Astrocyte (in vitro differentiated cells and primary cell): ENCODE data around the gene NCOA7. TPM values are rescaled to one million over a fixed set of nuclear protein-coding genes. Genes with fewer than 3 reads are reported as not detected.

ENCODE experiments used
- DNase-seq: peaks from one replicate; pipeline ENCODE4 v3.0.0-alpha.2; 2010; ENCODE audit warnings: low read depth
- FAIRE-seq: peaks from 2 replicates; lab custom pipeline; 2011; peaks lifted over from hg19 to GRCh38; lab: Jason Lieb, UNC
- H2AFZ ChIP-seq: 2 replicates; pipeline ENCODE4 v1.6.0; 2012; ENCODE audit warnings: low read depth, low read length, inconsistent platforms
- H3K27ac ChIP-seq: 2 replicates; pipeline ENCODE4 v1.5.1; 2011; ENCODE audit warnings: low read depth, low read length, inconsistent platforms
- H3K27me3 ChIP-seq: 2 replicates; pipeline ENCODE4 v1.6.0; 2011; ENCODE audit warnings: low read length, inconsistent platforms; ENCODE audit not compliant: insufficient read depth
- H3K36me3 ChIP-seq: 2 replicates; pipeline ENCODE4 v1.5.1; 2011; ENCODE audit warnings: low read length, inconsistent platforms; ENCODE audit not compliant: insufficient read depth
- H3K4me1 ChIP-seq: 2 replicates; pipeline ENCODE4 v1.5.1; 2011; ENCODE audit warnings: low read length, inconsistent platforms; ENCODE audit not compliant: insufficient read depth
- H3K4me2 ChIP-seq: 2 replicates; pipeline ENCODE4 v1.6.0; 2012; ENCODE audit warnings: low read length, inconsistent platforms
- H3K4me3 ChIP-seq: 2 replicates; pipeline ENCODE4 v1.5.1; 2011; ENCODE audit warnings: low read depth, mild to moderate bottlenecking, low read length, inconsistent platforms; ENCODE audit not compliant: insufficient read depth
- H3K79me2 ChIP-seq: 2 replicates; pipeline ENCODE4 v1.6.0; 2012; ENCODE audit warnings: mild to moderate bottlenecking, low read length, inconsistent platforms; ENCODE audit not compliant: insufficient read depth
- H3K9ac ChIP-seq: 2 replicates; pipeline ENCODE4 v1.6.0; 2012; ENCODE audit warnings: mild to moderate bottlenecking, low read length, inconsistent platforms
- H3K9me3 ChIP-seq: 2 replicates; pipeline ENCODE4 v1.5.1; 2012; ENCODE audit warnings: low read depth, mild to moderate bottlenecking, low read length, inconsistent platforms; ENCODE audit not compliant: insufficient read depth
- H4K20me1 ChIP-seq: 2 replicates; pipeline ENCODE4 v1.6.0; 2012; ENCODE audit warnings: low read length, inconsistent platforms; ENCODE audit not compliant: insufficient read depth
- H3K27ac Mint-ChIP-seq: one replicate; pipeline ENCODE4 v1.8.0; 2021; ENCODE audit warnings: mild to moderate bottlenecking, mixed read lengths; ENCODE audit not compliant: unreplicated experiment
- H3K27me3 Mint-ChIP-seq: one replicate; pipeline ENCODE4 v1.8.0; 2021; ENCODE audit warnings: low read depth, mixed read lengths; ENCODE audit not compliant: unreplicated experiment
- H3K36me3 Mint-ChIP-seq: one replicate; pipeline ENCODE4 v1.8.0; 2021; ENCODE audit warnings: low read depth, mixed read lengths; ENCODE audit not compliant: unreplicated experiment
- H3K4me1 Mint-ChIP-seq: one replicate; pipeline ENCODE4 v1.8.0; 2021; ENCODE audit warnings: low read depth, mixed read lengths; ENCODE audit not compliant: unreplicated experiment
- H3K4me3 Mint-ChIP-seq: one replicate; pipeline ENCODE4 v1.8.0; 2021; ENCODE audit warnings: mild to moderate bottlenecking, moderate library complexity, mixed read lengths; ENCODE audit not compliant: unreplicated experiment
- H3K9me3 Mint-ChIP-seq: one replicate; pipeline ENCODE4 v1.8.0; 2021; ENCODE audit warnings: mild to moderate bottlenecking, mixed read lengths; ENCODE audit not compliant: unreplicated experiment
- CTCF ChIP-seq: IDR thresholded peaks from 2 replicates; pipeline ENCODE4 v1.5.1; 2011; ENCODE audit warnings: low read depth, mild to moderate bottlenecking, inconsistent platforms, low read length, moderate library complexity; ENCODE audit not compliant: insufficient read depth
- EZH2 ChIP-seq: IDR thresholded peaks from 2 replicates; pipeline ENCODE4 v1.6.1; 2012; ENCODE audit warnings: mild to moderate bottlenecking, low read length, inconsistent platforms; ENCODE audit not compliant: insufficient read depth
- total RNA-seq: library from RNA; stranded (reverse); gene quantifications from 2 replicates; pipeline ENCODE4 v1.2.1, GENCODE V29; 2021

Gene NCOA7
- total RNA-seq, 1 donor from 2014 or later, result 26.0 TPM

- H3K36me3 ChIP-seq, result no peaks in the 10 kb centered on the region
- no peaks in the 10 kb centered on the region for H3K27me3 Mint-ChIP-seq
Measured at GRCh38 chr6:125857846-125858245, 67.1 kb downstream of the NCOA7 start.

GRCh38 chr6:125858427-125859320 is 67.9 kb downstream of the NCOA7 start:
- FAIRE-seq (peak; percentile 37), DNase-seq (peak; percentile 55)
- TF ChIP-seq EZH2 (no peak), CTCF (peak; percentile 80)
- Histone ChIP-seq H3K9ac (no peak overlapping the region), H3K27me3 (no peaks in the 10 kb centered on the region), H4K20me1 (peaks cover 3% of the 10 kb centered on the region), H3K4me1 (no peaks in the 10 kb centered on the region), H3K27ac (no peak overlapping the region), H3K9me3 (no peaks in the 10 kb centered on the region), H3K4me3 (no peak overlapping the region), H2AFZ (no peak overlapping the region), H3K4me2 (no peak overlapping the region), H3K79me2 (no peaks in the 10 kb centered on the region), H3K36me3 (no peaks in the 10 kb centered on the region)
- Mint-ChIP-seq H3K27me3 (no peaks in the 10 kb centered on the region), H3K4me3 (no peak overlapping the region), H3K27ac (no peak overlapping the region), H3K9me3 (no peaks in the 10 kb centered on the region), H3K36me3 (peaks cover 2% of the 10 kb centered on the region), H3K4me1 (no peaks in the 10 kb centered on the region)

More at GRCh38 chr6:125857846-125858245, 67.1 kb downstream of the NCOA7 start:
- no peak overlapping the region for H3K9ac ChIP-seq
- H4K20me1 ChIP-seq, result peaks cover 3% of the 10 kb centered on the region
- H3K27ac Mint-ChIP-seq, result no peak overlapping the region
- no peak for DNase-seq
- H3K9me3 Mint-ChIP-seq, result no peaks in the 10 kb centered on the region
- H3K36me3 Mint-ChIP-seq, result peaks cover 2% of the 10 kb centered on the region
- no peak overlapping the region for H2AFZ ChIP-seq
- H3K4me3 ChIP-seq, result no peak overlapping the region
- H3K27me3 ChIP-seq, result no peaks in the 10 kb centered on the region
- no peak for FAIRE-seq
- no peak overlapping the region for H3K27ac ChIP-seq
- no peak for TF ChIP-seq EZH2
- no peak for TF ChIP-seq CTCF
- H3K4me3 Mint-ChIP-seq, result no peak overlapping the region
- no peaks in the 10 kb centered on the region for H3K79me2 ChIP-seq
- H3K4me1 Mint-ChIP-seq, result no peaks in the 10 kb centered on the region
- H3K4me1 ChIP-seq, result no peaks in the 10 kb centered on the region
- no peak overlapping the region for H3K4me2 ChIP-seq
- no peaks in the 10 kb centered on the region for H3K9me3 ChIP-seq

GRCh38 chr6:125859727-125860126 is 69.0 kb downstream of the NCOA7 start:
- H3K27me3 ChIP-seq, result no peaks in the 10 kb centered on the region
- H3K4me3 Mint-ChIP-seq, result no peak overlapping the region
- FAIRE-seq, result no peak

More at GRCh38 chr6:125859727-125860126, 69.0 kb downstream of the NCOA7 start:
- H3K9ac ChIP-seq, result no peak overlapping the region
- no peaks in the 10 kb centered on the region for H3K4me1 ChIP-seq
- no peaks in the 10 kb centered on the region for H3K9me3 ChIP-seq
- no peak for DNase-seq
- peaks cover 3% of the 10 kb centered on the region for H4K20me1 ChIP-seq
- no peaks in the 10 kb centered on the region for H3K9me3 Mint-ChIP-seq
- H3K27ac Mint-ChIP-seq, result no peak overlapping the region
- no peak overlapping the region for H3K4me2 ChIP-seq
- no peaks in the 10 kb centered on the region for H3K4me1 Mint-ChIP-seq
- H3K27ac ChIP-seq, result no peak overlapping the region
- no peak overlapping the region for H2AFZ ChIP-seq
- no peaks in the 10 kb centered on the region for H3K79me2 ChIP-seq
- no peaks in the 10 kb centered on the region for H3K27me3 Mint-ChIP-seq
- no peaks in the 10 kb centered on the region for H3K36me3 ChIP-seq
- no peak overlapping the region for H3K4me3 ChIP-seq
- peaks cover 2% of the 10 kb centered on the region for H3K36me3 Mint-ChIP-seq
- TF ChIP-seq EZH2 (no peak), CTCF (no peak)
